Neural cell (in vitro differentiated cells): ENCODE measurements around the gene ATP8B4. TPM values are rescaled to one million over a fixed set of nuclear protein-coding genes. Genes with fewer than 3 reads are reported as not detected.
"Not testable (repeated sequence)": the region's sequence is repeated elsewhere in the genome, so short reads cannot be mapped to it uniquely, and the experiment has no call there.

Experiments used
- H2AFZ ChIP-seq: fragments of 200-600, 300-800 bp; sonication (generic), shearing (Covaris generic); 2 replicates; pipeline ENCODE4 v1.6.0; 2014; ENCODE audit warnings: low read depth, mild to moderate bottlenecking, antibody characterized with exemption, low read length, moderate library complexity
- H3F3A ChIP-seq: fragments of 200-600 bp; shearing (Covaris generic); 2 replicates; pipeline ENCODE4 v1.6.1; 2016; ENCODE audit warnings: mild to moderate bottlenecking, moderate library complexity, mixed read lengths, antibody characterized with exemption, low read length; ENCODE audit not compliant: insufficient read depth, poor library complexity, severe bottlenecking
- H3K27ac ChIP-seq: fragments of 200-600, 300-800 bp; sonication (generic), shearing (Covaris generic); 2 replicates; pipeline ENCODE4 v1.5.1; 2014; ENCODE audit warnings: mild to moderate bottlenecking, low read length, moderate library complexity
- H3K27me3 ChIP-seq: fragments of 300-800, 200-600 bp; sonication (generic), shearing (Covaris generic); 2 replicates; pipeline ENCODE4 v1.6.0; 2014; ENCODE audit warnings: mild to moderate bottlenecking, low read depth, low read length, moderate library complexity; ENCODE audit not compliant: insufficient read depth
- H3K36me3 ChIP-seq: fragments of 300-800, 200-600 bp; sonication (generic), shearing (Covaris generic); 2 replicates; pipeline ENCODE4 v1.5.1; 2014; ENCODE audit warnings: mild to moderate bottlenecking, antibody characterized with exemption, low read length, moderate library complexity; ENCODE audit not compliant: insufficient read depth
- H3K4me2 ChIP-seq: fragments of 300-800, 200-600 bp; sonication (generic), shearing (Covaris generic); 2 replicates; pipeline ENCODE4 v1.6.0; 2014; ENCODE audit warnings: mild to moderate bottlenecking, low read length
- H3K4me3 ChIP-seq: fragments of 300-800, 200-600 bp; sonication (generic), shearing (Covaris generic); 2 replicates; pipeline ENCODE4 v1.5.1; 2014; ENCODE audit warnings: mild to moderate bottlenecking, low read length, moderate library complexity
- H3K79me2 ChIP-seq: fragments of 200-600 bp; shearing (Covaris generic); replicated peaks from 2 replicates; pipeline ENCODE4 v1.6.0; 2014; ENCODE audit warnings: mild to moderate bottlenecking, low read length, moderate library complexity; ENCODE audit not compliant: insufficient read depth
- H3K9ac ChIP-seq: fragments of 300-800, 200-600 bp; sonication (generic), shearing (Covaris generic); 2 replicates; pipeline ENCODE4 v1.6.1; 2016; ENCODE audit warnings: mild to moderate bottlenecking, low read length, mixed read lengths
- H3K9me2 ChIP-seq: fragments of 200-600 bp; shearing (Covaris generic); 2 replicates; pipeline ENCODE4 v1.6.1; 2016; ENCODE audit warnings: mild to moderate bottlenecking, low read length, mixed read lengths; ENCODE audit not compliant: insufficient read depth
- H3K9me3 ChIP-seq: fragments of 200-600, 300-800 bp; sonication (generic), shearing (Covaris generic); 2 replicates; pipeline ENCODE4 v1.6.1; 2016; ENCODE audit warnings: mild to moderate bottlenecking, mixed run types, low read length, moderate library complexity, mixed read lengths
- H4K20me1 ChIP-seq: fragments of 200-600 bp; shearing (Covaris generic); 2 replicates; pipeline ENCODE4 v1.6.1; 2016; ENCODE audit warnings: mild to moderate bottlenecking, mixed run types; ENCODE audit not compliant: insufficient read depth
- CTCF ChIP-seq: fragments of 450-650 bp; IDR thresholded peaks from 2 replicates; pipeline ENCODE4 v1.5.1; 2014; ENCODE audit warnings: antibody characterized with exemption, mild to moderate bottlenecking, moderate library complexity; ENCODE audit not compliant: poor library complexity, severe bottlenecking
- EP300 ChIP-seq: fragments of 450-650 bp; conservative IDR thresholded peaks from 2 replicates; pipeline ENCODE4 v1.6.1; 2014; ENCODE audit warnings: antibody characterized with exemption, mild to moderate bottlenecking, moderate library complexity; ENCODE audit not compliant: poor library complexity, severe bottlenecking
- EZH2 ChIP-seq: fragments of 200-600, 300-800 bp; shearing (Covaris generic), sonication (generic); IDR thresholded peaks from 2 replicates; pipeline ENCODE4 v1.6.1; 2014; ENCODE audit warnings: antibody characterized with exemption, low read length, borderline replicate concordance, mild to moderate bottlenecking; ENCODE audit not compliant: insufficient read depth, poor library complexity, severe bottlenecking
- MXI1 ChIP-seq: fragments of 450-650 bp; conservative IDR thresholded peaks from 2 replicates; pipeline ENCODE4 v1.6.1; 2014; ENCODE audit warnings: antibody characterized with exemption, mild to moderate bottlenecking; ENCODE audit not compliant: poor library complexity, severe bottlenecking
- POLR2AphosphoS5 ChIP-seq: IDR thresholded peaks from 2 replicates; pipeline ENCODE4 v1.6.1; 2012
- RAD21 ChIP-seq: fragments of 450-650 bp; conservative IDR thresholded peaks from 2 replicates; pipeline ENCODE4 v1.6.1; 2014; ENCODE audit warnings: antibody characterized with exemption, mild to moderate bottlenecking, moderate library complexity
- REST ChIP-seq: IDR thresholded peaks from 2 replicates; pipeline ENCODE4 v1.6.1; 2012; ENCODE audit warnings: borderline replicate concordance
- SMC3 ChIP-seq: fragments of 450-650 bp; conservative IDR thresholded peaks from 2 replicates; pipeline ENCODE4 v1.6.1; 2014; ENCODE audit warnings: antibody characterized with exemption, mild to moderate bottlenecking, moderate library complexity; ENCODE audit not compliant: poor library complexity
- TAF1 ChIP-seq: IDR thresholded peaks from 2 replicates; pipeline ENCODE4 v1.6.1; 2012; ENCODE audit warnings: low read depth
- polyA plus RNA-seq: library from polyadenylated mRNA; depleted of rRNA; stranded (reverse); fragments of >200 nt; gene quantifications from 2 replicates; pipeline ENCODE4 v1.2.3, GENCODE V29; 2014

Gene ATP8B4
- polyA plus RNA-seq, 1 donor from 2014 or later, result 2.9 TPM

GRCh38 chr15:50134524-50135024 is 15.5 kb upstream of the ATP8B4 start:
- no peak overlapping the region for H3K4me3 ChIP-seq
- no peak for TF ChIP-seq REST
- TF ChIP-seq MXI1, result no peak
- TF ChIP-seq CTCF, result no peak
- TF ChIP-seq SMC3, result no peak
- no peak for TF ChIP-seq RAD21
- TF ChIP-seq POLR2AphosphoS5, result no peak
- no peaks in the 10 kb centered on the region for H3K27me3 ChIP-seq
- H3F3A ChIP-seq, result no peaks in the 10 kb centered on the region
- no peaks in the 10 kb centered on the region for H4K20me1 ChIP-seq
- H3K79me2 ChIP-seq, result no peaks in the 10 kb centered on the region
- no peak overlapping the region for H3K9ac ChIP-seq
- H3K9me3 ChIP-seq, result no peaks in the 10 kb centered on the region
- H3K27ac ChIP-seq, result no peak overlapping the region
- H2AFZ ChIP-seq, result no peak overlapping the region
- no peaks in the 10 kb centered on the region for H3K9me2 ChIP-seq
- no peaks in the 10 kb centered on the region for H3K36me3 ChIP-seq
- H3K4me2 ChIP-seq, result no peak overlapping the region

- H3K4me2 ChIP-seq, H3K4me3 ChIP-seq, H3K27ac ChIP-seq, H3K79me2 ChIP-seq, H3F3A ChIP-seq, H3K27me3 ChIP-seq, H3K9me3 ChIP-seq, H4K20me1 ChIP-seq, H3K9me2 ChIP-seq, H3K9ac ChIP-seq, H2AFZ ChIP-seq, H3K36me3 ChIP-seq: not testable (repeated sequence)
Observed at GRCh38 chr15:50132251-50132984, 13.4 kb upstream of the ATP8B4 start.

- H3K36me3 ChIP-seq, result no peaks in the 10 kb centered on the region
- H3K4me2 ChIP-seq, result no peak overlapping the region
- no peaks in the 10 kb centered on the region for H3K9me2 ChIP-seq
- no peak overlapping the region for H2AFZ ChIP-seq
- no peaks in the 10 kb centered on the region for H3K79me2 ChIP-seq
- H3K4me3 ChIP-seq, result no peak overlapping the region
- no peaks in the 10 kb centered on the region for H3F3A ChIP-seq
- no peaks in the 10 kb centered on the region for H3K9me3 ChIP-seq
- no peak overlapping the region for H3K9ac ChIP-seq
- no peak for TF ChIP-seq MXI1
- TF ChIP-seq RAD21, result no peak
- no peak for TF ChIP-seq POLR2AphosphoS5
- TF ChIP-seq SMC3, result no peak
- no peak for TF ChIP-seq EP300
- no peak for TF ChIP-seq CTCF
- no peak for TF ChIP-seq EZH2
- no peak for TF ChIP-seq TAF1
- no peaks in the 10 kb centered on the region for H4K20me1 ChIP-seq
- H3K27me3 ChIP-seq, result no peaks in the 10 kb centered on the region
- no peak overlapping the region for H3K27ac ChIP-seq
Observed at GRCh38 chr15:50131617-50132016, 12.6 kb upstream of the ATP8B4 start.
